Smooth muscle cell (in vitro differentiated cells): Measurements from ENCODE around the gene CACNA1C. TPM values are rescaled to one million over a fixed set of nuclear protein-coding genes. Genes with fewer than 3 reads are reported as not detected.

ENCODE experiments used
- DNase-seq: peaks from one replicate; lab custom pipeline; 2025; ENCODE audit not compliant: unreplicated experiment; lab: John Stamatoyannopoulos, UW
- H2AFZ ChIP-seq: fragments of 200-600 bp; sonication (generic); 2 replicates; pipeline ENCODE4 v1.6.0; 2016; ENCODE audit warnings: antibody characterized with exemption, low read depth, mild to moderate bottlenecking
- H3F3A ChIP-seq: fragments of 200-600 bp; sonication (generic); 2 replicates; pipeline ENCODE4 v1.6.0; 2017; ENCODE audit warnings: antibody characterized with exemption, low read depth
- H3K27ac ChIP-seq: fragments of 200-600 bp; sonication (generic); 2 replicates; pipeline ENCODE4 v1.5.1; 2016; ENCODE audit warnings: low read depth, mild to moderate bottlenecking
- H3K27me3 ChIP-seq: fragments of 200-600 bp; sonication (generic); 2 replicates; pipeline ENCODE4 v1.6.1; 2016; ENCODE audit warnings: low read depth, mild to moderate bottlenecking
- H3K36me3 ChIP-seq: fragments of 200-600 bp; sonication (generic); 2 replicates; pipeline ENCODE4 v1.5.1; 2016; ENCODE audit warnings: low read depth
- H3K4me1 ChIP-seq: fragments of 200-600 bp; sonication (generic); 2 replicates; pipeline ENCODE4 v1.5.1; 2016; ENCODE audit warnings: low read depth
- H3K4me2 ChIP-seq: fragments of 200-600 bp; sonication (generic); 2 replicates; pipeline ENCODE4 v1.6.0; 2016; ENCODE audit warnings: mild to moderate bottlenecking
- H3K4me3 ChIP-seq: fragments of 200-600 bp; sonication (generic); 2 replicates; pipeline ENCODE4 v1.5.1; 2016; ENCODE audit warnings: mild to moderate bottlenecking
- H3K79me2 ChIP-seq: fragments of 200-600 bp; sonication (generic); 2 replicates; pipeline ENCODE4 v1.6.0; 2016; ENCODE audit warnings: low read depth, mild to moderate bottlenecking
- H3K9ac ChIP-seq: fragments of 200-600 bp; sonication (generic); 2 replicates; pipeline ENCODE4 v1.6.0; 2016; ENCODE audit warnings: low read depth
- H3K9me3 ChIP-seq: fragments of 200-600 bp; sonication (generic); replicated peaks from 2 replicates; pipeline ENCODE4 v1.5.1; 2016; ENCODE audit warnings: low read depth
- H4K20me1 ChIP-seq: fragments of 200-600 bp; sonication (generic); 2 replicates; pipeline ENCODE4 v1.6.0; 2016; ENCODE audit warnings: low read depth
- WGBS: methylation state at CpG from one replicate; pipeline ENCODE4 v1.1.7; 2016; ENCODE audit warnings: low lambda C conversion rate; 5-methylcytosine and 5-hydroxymethylcytosine counted together
- polyA plus RNA-seq: library from polyadenylated mRNA; unstranded; fragments of >200 nt; fragmentation: Nextera tagmentation; extraction: Ambion mirVana; gene quantifications from 2 replicates; pipeline ENCODE4 v1.2.1, GENCODE V29; 2016
- total RNA-seq: library from RNA; depleted of rRNA; stranded (reverse); fragments of >200 nt; gene quantifications from 2 replicates; pipeline ENCODE4 v1.2.3, GENCODE V29; 2014
- TF ChIP-seq, protein P1 (sequence below): fragments of 200-600 bp; sonication (generic); IDR thresholded peaks from 2 replicates; pipeline ENCODE4 v1.5.1; 2017; ENCODE audit warnings: borderline replicate concordance, mild to moderate bottlenecking, antibody characterized with exemption; ENCODE audit not compliant: insufficient read depth, poor library complexity, severe bottlenecking

The CACNA1C gene
- total and polyA plus RNA-seq, 2 experiments from 2014 or later: 1.6 to 4.5 TPM

DNA sequence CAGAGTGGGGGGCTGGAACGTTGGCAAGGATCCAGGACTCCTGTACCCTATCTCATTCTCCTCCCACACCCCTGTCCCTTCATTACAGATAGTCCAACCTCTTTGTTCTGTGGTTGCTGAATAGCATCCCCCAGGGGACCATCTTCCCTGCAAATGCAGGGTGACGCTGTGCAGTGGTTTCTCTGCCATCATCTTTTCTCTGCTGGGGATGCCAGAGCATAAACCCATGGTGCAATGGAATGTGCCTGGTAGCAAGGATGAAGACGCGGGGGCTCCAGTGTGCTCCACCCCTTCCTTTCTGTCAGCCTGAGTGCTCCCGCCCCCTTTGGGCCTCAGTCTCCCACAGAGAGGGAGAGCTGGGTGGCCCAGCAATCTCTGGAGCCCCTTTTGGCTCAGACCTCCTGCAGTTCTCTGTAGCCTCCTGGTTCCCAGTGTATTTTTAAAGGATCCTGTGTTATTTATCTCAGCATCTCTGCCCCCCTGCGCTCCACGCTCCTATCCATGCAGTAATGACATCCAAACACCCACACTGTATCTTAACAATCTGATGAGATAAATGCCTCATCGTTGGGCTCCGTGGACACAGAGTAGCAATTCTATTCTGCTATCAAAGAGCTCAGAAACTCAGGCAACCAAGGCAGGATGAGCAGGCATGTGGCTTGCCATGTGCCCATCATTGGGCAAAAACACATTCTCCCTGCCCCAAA, 212.8 kb downstream of the CACNA1C start:
- Histone ChIP-seq H3K36me3 (no peaks in the 10 kb centered on the region), H3K9ac (no peak overlapping the region), H3K4me3 (no peak overlapping the region), H3F3A (no peaks in the 10 kb centered on the region), H3K4me2 (no peak overlapping the region), H3K4me1 (peaks cover 8% of the 10 kb centered on the region), H3K27ac (peak overlapping the region; percentile 5), H2AFZ (no peak overlapping the region), H3K27me3 (no peaks in the 10 kb centered on the region), H4K20me1 (no peaks in the 10 kb centered on the region), H3K79me2 (no peaks in the 10 kb centered on the region), H3K9me3 (no peaks in the 10 kb centered on the region)
- WGBS: 65% methylated on average over 9 of the region's 9 CpGs
- DNase-seq: no peak
- TF ChIP-seq, protein P1, sequence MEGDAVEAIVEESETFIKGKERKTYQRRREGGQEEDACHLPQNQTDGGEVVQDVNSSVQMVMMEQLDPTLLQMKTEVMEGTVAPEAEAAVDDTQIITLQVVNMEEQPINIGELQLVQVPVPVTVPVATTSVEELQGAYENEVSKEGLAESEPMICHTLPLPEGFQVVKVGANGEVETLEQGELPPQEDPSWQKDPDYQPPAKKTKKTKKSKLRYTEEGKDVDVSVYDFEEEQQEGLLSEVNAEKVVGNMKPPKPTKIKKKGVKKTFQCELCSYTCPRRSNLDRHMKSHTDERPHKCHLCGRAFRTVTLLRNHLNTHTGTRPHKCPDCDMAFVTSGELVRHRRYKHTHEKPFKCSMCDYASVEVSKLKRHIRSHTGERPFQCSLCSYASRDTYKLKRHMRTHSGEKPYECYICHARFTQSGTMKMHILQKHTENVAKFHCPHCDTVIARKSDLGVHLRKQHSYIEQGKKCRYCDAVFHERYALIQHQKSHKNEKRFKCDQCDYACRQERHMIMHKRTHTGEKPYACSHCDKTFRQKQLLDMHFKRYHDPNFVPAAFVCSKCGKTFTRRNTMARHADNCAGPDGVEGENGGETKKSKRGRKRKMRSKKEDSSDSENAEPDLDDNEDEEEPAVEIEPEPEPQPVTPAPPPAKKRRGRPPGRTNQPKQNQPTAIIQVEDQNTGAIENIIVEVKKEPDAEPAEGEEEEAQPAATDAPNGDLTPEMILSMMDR: no peak

DNA sequence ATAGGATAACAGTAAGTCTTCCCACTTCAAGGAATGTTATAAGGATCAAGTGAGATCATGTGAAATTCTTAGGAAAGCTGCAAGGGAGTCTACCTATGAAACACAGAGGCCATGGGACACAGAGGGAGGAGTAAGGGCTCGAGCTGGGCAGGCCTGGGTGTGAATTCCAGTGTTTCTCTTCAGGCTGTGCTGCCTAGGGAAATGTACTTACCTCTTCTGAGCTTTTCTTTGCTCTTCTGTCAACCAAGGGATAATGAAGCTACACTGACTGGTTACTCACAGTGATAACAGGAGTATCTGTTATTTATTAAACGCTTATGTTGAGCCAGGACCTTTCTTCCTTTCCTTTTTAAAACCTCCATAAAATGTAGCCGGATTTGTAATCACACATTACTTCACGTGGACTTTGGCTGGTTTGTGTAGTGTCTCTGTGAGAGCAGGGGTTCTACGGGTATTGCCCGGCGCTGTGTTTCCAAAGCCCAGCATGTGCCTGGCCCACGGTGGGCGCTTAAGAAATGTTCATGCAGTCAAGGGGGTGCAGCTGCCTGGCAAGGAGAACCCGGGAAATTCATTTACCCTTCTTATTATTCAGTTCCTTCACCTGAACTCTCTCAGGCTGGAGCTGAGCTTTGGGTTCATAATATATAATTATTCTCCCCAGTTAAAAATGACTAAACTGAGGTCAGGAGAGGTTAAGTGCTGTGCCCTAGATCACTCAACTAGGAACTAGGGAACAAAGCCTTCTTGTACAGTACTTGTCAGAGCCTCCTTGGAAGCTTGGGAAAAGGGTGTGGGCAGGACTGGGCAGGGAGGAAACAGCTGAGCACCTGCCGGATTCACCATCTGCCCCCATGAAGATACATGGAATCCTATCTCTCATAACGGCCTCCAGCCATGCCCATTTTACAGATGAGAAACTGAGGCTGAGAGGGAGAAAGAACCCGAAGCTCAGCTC, 214.2 kb downstream of the CACNA1C start:
- Histone ChIP-seq H3K9me3 (no peaks in the 10 kb centered on the region), H3K4me2 (no peak overlapping the region), H3K27me3 (no peaks in the 10 kb centered on the region), H2AFZ (no peak overlapping the region), H3K79me2 (no peaks in the 10 kb centered on the region), H3K9ac (no peak overlapping the region), H3K4me1 (peaks cover 8% of the 10 kb centered on the region), H4K20me1 (no peaks in the 10 kb centered on the region), H3K27ac (no peak overlapping the region), H3F3A (no peaks in the 10 kb centered on the region), H3K4me3 (no peak overlapping the region), H3K36me3 (no peaks in the 10 kb centered on the region)
- TF ChIP-seq, protein P1: no peak
- no peak for DNase-seq
- 73% methylated on average over 13 of the region's 13 CpGs for WGBS

DNA sequence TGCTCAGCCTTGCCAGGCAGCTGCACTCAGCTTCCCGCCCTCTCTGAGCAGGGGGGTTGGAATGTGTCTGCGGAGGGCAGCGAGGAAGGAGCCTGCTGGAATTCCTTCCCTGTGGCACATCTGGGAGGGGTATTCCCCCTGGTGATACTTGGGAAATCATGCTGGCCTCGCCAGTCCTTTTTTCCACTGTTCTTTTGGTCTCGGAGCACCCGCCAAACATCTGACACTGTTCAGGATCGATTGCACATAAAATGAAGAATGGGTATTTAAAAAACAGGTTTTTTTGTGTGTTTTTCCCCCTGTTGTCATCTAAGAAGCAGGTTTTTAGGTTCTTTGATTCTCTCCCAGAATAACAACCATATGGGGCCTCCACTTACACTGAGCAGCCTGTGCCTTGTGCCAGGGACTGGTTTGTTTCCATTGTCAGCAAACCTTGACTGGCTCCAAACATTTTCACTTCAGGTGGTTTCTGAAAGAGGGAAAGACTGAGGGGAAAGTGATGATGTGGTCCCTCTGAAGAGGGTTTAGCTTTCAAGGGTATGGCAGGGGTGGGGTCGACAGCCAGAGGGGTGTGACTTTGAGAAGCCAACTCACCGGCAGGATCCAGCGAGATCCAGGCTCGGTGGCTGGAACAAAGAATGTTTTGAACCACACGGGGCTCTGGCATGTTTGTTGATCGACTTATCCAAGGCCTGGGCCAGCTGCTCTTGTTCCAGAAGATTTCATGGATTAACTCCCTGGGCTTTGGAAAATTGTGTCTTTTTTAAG, 215.1 kb downstream of the CACNA1C start:
- no peak overlapping the region for H3K9ac ChIP-seq
- no peaks in the 10 kb centered on the region for H3K27me3 ChIP-seq
- H3K79me2 ChIP-seq: no peaks in the 10 kb centered on the region
- H3K36me3 ChIP-seq: no peaks in the 10 kb centered on the region
- H3K4me2 ChIP-seq: no peak overlapping the region
- no peak for DNase-seq
- H3K4me1 ChIP-seq: peaks cover 8% of the 10 kb centered on the region
- no peaks in the 10 kb centered on the region for H3F3A ChIP-seq
- no peak overlapping the region for H3K4me3 ChIP-seq
- H2AFZ ChIP-seq: no peak overlapping the region
- WGBS: 51% methylated on average over 13 of the region's 13 CpGs
- no peaks in the 10 kb centered on the region for H3K9me3 ChIP-seq
- H3K27ac ChIP-seq: peak overlapping the region; percentile 2
- H4K20me1 ChIP-seq: no peaks in the 10 kb centered on the region
- TF ChIP-seq, protein P1: no peak
